Metanephros (tissue), 1 donor: ENCODE results near the gene OR6C2. TPM values are rescaled to one million over a fixed set of nuclear protein-coding genes. Genes with fewer than 3 reads are reported as not detected.

ENCODE experiments used
- total RNA-seq: library from RNA; depleted of rRNA; stranded (reverse); fragments of >200 nt; gene quantifications from one replicate; pipeline ENCODE4 v1.2.3, GENCODE V29; 2014

The OR6C2 gene
- total RNA-seq: not detected

DNA sequence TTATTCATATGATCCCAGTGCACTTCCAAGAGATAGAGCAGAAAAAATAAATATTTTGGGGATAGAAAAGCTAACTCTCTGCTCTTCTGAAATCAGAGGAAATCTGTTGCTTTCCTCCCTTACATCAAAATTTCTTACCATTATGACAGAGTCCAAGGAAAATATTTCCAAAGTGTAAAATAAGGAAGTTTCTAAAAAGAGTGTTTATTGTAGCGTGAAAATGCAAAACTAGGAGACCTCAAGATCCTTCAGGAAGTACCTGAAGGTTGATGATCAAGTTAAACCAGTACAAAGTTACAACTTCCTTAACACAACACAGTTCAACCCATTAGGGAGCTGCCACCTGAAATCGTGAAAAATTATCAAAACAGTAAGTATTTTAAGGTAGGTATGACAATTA is at the start of gene OR6C2:
Gene OR6C2 (plus strand): TSS at position 301 of the 400 bp plus-strand sequence. CDS start 8,138 bp downstream, outside the sequence.

DNA sequence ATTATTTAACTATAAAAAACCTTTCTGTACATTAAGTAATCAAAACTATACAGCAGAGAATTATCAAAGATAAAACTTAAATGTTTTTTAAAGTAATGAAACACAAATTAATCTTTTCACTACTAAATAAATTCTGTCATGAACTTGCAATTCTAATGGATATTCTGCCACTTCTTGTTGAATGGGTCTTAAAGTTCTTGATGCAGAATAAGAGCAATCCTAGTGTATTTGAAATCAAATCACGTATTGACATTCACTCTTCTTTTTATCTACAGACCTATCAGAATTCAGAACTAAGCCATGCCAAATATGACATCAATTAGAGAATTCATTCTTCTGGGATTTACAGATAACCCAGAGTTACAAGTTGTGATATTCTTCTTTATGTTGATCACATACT is 43.6 kb upstream of the OR6C2 start, which contains the start of gene OR6C65:
Gene OR6C65 (plus strand): TSS at position 301 of the 400 bp plus-strand sequence. CDS start 0 bp downstream, at position 301.

DNA sequence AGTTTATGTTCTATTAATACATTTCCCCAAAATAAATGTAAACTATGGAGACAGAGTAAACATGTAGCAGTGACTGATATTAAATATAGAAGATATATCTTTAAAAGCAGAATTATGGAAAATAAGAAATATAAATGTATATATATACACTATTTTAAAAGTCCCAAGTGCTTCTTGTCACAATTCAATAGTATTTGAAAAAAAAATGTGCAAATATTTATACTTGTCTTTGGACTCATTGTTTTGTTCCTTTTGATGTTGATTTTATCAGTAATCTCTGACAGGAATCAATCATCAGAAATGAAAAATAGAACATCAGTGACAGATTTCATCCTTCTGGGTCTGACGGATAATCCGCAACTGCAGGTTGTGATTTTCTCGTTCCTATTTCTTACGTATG is 17.9 kb upstream of the OR6C2 start, which contains the start of gene OR6C76:
Gene OR6C76 (plus strand): TSS at position 301 of the 400 bp plus-strand sequence. CDS start 0 bp downstream, at position 301.

DNA sequence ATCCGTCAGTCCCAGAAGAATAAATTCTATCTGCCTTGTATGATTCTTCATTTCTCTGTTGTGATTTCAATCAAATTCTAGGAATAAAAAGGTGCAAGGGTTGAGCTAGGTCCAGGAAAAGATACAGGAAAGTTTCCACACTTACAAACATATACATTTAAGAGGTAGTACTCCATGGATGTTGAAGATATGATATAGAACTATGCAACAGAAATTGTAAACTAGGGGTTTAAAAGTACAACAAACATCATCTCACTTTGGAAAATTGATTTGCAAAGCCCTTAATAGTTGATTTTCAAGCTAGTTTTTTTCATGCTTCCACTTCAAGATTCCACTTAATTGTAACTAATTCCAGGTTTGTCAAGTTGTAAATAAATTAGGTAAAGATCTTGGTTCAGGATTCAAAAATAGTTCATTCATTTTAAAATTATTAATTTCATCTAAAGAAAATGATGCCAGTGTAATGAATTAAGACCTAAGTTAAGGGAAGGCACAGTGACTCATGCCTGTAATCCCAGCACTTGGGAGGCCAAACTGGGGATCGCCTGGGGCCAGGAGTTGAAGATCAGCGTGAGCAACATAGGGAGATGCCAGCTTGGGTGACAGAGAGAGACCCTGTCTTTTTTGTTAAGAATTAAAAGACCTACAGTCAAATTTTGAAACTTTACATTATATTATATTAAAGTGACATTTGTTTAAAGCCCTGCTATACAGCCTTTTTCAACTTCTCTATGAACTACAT is 26.4 kb downstream of the OR6C2 start, which contains the start of gene OR6C70:
Gene OR6C70 (minus strand): TSS at position 51 of the 742 bp plus-strand sequence. CDS start 0 bp downstream, at position 51.

DNA sequence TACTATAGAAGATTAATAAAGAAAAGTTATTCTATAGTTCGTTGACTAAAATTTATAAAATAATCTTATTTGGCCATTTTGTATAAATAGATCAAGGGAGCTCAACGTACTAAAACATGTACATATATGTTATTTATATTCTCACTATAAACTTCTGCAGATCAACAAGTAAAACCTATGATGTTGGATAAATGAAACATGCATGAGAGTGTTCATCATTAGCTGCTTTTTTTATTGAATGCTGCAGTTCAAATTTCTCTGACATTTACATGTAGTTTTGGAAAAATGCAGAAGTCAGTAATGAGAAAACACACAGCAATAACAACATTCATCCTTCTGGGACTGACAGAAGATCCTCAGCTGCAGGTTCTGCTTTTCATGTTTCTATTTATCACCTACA is 48.2 kb downstream of the OR6C2 start, which contains the start of gene OR6C68:
Gene OR6C68 (plus strand): TSS at position 301 of the 400 bp plus-strand sequence. CDS start 0 bp downstream, at position 301.

Other genes starting within 250 kb of the OR6C2 start
- gene OR10A7, start 223.1 kb upstream of the OR6C2 start, total RNA-seq: not detected
- gene OR6C74, start 199.5 kb upstream of the OR6C2 start, total RNA-seq: not detected
- gene OR6C6, start 147.5 kb upstream of the OR6C2 start, total RNA-seq: not detected
- gene OR6C1, start 129.7 kb upstream of the OR6C2 start, total RNA-seq: not detected
- gene OR6C3, start 113.3 kb upstream of the OR6C2 start, total RNA-seq: not detected
- gene OR6C75, start 81.1 kb upstream of the OR6C2 start, total RNA-seq: not detected
- gene OR6C65, start 43.5 kb upstream of the OR6C2 start, total RNA-seq: not detected
- not detected for gene OR6C76, start 17.8 kb upstream of the OR6C2 start, total RNA-seq
- not detected for gene OR6C70, start 26.1 kb downstream of the OR6C2 start, total RNA-seq
- gene OR6C68, start 48.3 kb downstream of the OR6C2 start, total RNA-seq: not detected
- not detected for gene OR6C4, start 105.5 kb downstream of the OR6C2 start, total RNA-seq
- not detected for gene OR2AP1, start 128.4 kb downstream of the OR6C2 start, total RNA-seq
- not detected for gene OR10P1, start 192.8 kb downstream of the OR6C2 start, total RNA-seq